Measurements from ENCODE around the gene CACNB1.
"Not testable (repeated sequence)": the region's sequence is repeated elsewhere in the genome, so short reads cannot be mapped to it uniquely, and the experiment has no call there.

CACNB1 gene

DNA sequence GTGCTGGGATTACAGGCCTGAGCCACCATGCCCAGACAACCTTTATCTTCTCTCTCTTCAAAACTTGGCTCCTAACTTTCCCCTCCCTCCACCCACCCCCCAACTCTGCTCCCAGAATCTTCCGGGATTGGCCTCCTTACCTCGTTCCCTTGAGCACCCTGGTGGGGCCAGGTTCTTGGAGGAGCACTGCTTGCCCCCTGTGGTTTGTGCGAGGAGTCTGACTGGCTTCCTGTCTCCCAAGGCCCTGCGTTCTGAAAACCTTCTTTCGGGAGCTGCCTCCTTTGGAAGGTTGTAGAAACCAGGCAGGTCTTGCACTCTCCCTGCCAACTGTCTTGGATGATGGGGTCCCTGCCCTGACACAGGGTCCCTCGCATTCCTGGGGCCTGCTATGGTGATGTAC, 65.9 kb downstream of the CACNB1 start:
- no peaks in the 10 kb centered on the region for H3K4me1 ChIP-seq (ENCODE audit: control insufficient read depth in 1 of 2, insufficient read depth in 1 of 2, low read depth in 1 of 2, low read length in 1 of 2)
- TF ChIP-seq, protein P1, sequence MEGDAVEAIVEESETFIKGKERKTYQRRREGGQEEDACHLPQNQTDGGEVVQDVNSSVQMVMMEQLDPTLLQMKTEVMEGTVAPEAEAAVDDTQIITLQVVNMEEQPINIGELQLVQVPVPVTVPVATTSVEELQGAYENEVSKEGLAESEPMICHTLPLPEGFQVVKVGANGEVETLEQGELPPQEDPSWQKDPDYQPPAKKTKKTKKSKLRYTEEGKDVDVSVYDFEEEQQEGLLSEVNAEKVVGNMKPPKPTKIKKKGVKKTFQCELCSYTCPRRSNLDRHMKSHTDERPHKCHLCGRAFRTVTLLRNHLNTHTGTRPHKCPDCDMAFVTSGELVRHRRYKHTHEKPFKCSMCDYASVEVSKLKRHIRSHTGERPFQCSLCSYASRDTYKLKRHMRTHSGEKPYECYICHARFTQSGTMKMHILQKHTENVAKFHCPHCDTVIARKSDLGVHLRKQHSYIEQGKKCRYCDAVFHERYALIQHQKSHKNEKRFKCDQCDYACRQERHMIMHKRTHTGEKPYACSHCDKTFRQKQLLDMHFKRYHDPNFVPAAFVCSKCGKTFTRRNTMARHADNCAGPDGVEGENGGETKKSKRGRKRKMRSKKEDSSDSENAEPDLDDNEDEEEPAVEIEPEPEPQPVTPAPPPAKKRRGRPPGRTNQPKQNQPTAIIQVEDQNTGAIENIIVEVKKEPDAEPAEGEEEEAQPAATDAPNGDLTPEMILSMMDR (IDR thresholded peaks at IDR 0.05): no peak
- no peaks in the 10 kb centered on the region for H3K9me3 ChIP-seq
- no peak overlapping the region for H3K27ac ChIP-seq
- H3K4me3 ChIP-seq (ENCODE audit: low read depth in 1 of 2, low read length in 1 of 2): no peak overlapping the region
- H3K36me3 ChIP-seq: no peaks in the 10 kb centered on the region
- no peaks in the 10 kb centered on the region for H3K27me3 ChIP-seq

DNA sequence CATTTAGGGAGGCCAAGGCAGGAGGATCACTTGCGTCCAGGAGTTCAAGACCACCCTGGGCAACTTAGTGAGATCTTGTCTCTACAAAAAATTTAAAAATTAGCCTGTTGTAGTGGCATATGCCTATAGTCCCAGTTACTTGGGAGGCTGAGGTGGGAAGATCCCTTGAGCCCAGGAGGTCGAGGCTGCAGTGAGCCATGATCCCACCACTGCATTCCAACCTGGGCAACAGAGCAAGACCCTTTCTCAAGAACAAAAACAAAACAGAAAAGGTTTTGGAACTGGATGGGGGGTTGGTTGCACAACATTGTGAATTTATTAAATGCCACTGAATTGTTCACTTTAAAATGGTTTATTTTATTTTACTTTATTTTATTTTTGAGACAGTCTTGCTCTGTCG, 67.3 kb downstream of the CACNB1 start:
- TF ChIP-seq, protein P1 (IDR thresholded peaks at IDR 0.05): no peak
- H3K4me3 ChIP-seq (ENCODE audit: low read depth in 1 of 2, low read length in 1 of 2): no peak overlapping the region
- H3K4me1 ChIP-seq (ENCODE audit: control insufficient read depth in 1 of 2, insufficient read depth in 1 of 2, low read depth in 1 of 2, low read length in 1 of 2): no peaks in the 10 kb centered on the region
- no peaks in the 10 kb centered on the region for H3K9me3 ChIP-seq
- H3K36me3 ChIP-seq: no peaks in the 10 kb centered on the region
- no peak overlapping the region for H3K27ac ChIP-seq
- H3K27me3 ChIP-seq: no peaks in the 10 kb centered on the region

DNA sequence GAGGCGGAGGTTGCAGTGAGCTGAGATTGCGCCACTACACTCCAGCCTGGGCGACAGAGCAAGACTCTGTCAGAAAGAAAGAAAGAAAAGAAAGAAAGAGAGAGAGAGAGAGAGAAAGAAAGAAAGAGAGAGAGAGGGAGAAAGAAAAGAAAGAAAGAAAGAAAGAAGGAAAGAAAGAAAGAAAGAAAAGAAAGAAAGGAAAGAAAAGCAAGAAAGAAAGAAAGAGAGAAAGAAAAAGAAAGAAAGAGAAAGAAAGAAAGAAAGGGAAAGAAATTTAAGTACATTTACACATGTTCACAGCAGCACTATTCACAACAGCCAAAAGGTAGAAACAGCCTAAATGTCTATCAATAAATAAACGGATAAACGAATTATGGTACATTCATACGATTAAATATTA, 67.9 kb downstream of the CACNB1 start:
- not testable (repeated sequence) for H3K36me3 ChIP-seq; H3K4me1 ChIP-seq (ENCODE audit: control insufficient read depth in 1 of 2, insufficient read depth in 1 of 2, low read depth in 1 of 2, low read length in 1 of 2); H3K27ac ChIP-seq; H3K9me3 ChIP-seq; H3K27me3 ChIP-seq; H3K4me3 ChIP-seq (ENCODE audit: low read depth in 1 of 2, low read length in 1 of 2)

DNA sequence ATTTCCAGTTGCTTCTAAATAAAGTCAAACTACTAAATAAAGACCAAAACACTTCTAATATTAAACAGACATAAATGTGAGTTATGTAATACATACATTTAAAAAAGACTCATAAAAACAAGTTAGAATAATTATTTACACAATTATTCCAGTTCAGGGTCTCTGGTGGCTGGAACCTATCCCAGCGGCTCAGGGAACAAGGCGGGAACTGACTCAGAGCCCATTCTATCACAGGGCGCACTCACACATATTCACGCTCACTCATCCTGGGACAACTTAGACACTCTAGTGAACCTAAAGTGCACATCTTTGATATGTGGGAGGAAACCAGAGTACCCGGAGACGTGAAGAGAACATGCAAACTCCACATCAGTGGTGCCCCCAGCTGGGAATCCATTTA, 71.0 kb downstream of the CACNB1 start:
- no peaks in the 10 kb centered on the region for H3K27me3 ChIP-seq

DNA sequence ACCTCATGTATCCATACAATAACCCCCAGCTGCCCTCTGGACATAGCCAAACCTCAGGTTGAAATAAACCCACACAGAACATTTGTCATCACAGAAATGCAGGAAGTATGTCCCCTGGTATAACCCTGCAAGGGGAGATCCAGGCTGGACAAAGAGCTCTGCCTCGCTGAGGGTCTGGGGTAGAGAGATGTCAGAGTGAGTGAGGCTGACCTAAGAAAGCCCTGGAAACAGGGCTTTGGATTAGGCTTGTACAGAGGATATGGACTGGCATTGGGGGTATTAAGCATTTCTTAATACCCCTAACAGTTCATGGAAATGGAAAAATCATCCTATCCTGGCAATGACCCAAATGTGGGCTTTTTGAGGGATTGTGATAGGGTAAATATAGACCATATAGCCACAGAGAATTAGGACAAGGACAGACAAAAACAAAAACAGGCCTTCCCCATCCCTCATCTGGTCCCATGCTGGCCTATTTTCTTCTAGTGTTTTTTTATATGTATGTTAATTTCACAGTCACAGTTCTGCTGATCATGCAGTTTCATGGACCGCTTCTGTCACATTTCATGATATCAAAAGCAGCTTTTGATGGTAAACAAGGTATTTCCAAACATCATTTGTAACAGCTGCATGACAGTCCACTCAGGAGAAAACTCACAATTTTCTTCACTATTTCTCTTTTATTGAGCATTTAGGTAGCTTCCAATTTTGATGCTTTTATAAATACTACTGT, 72.2 kb downstream of the CACNB1 start:
- Histone ChIP-seq H3K4me1 (ENCODE audit: control insufficient read depth in 1 of 2, insufficient read depth in 1 of 2, low read depth in 1 of 2, low read length in 1 of 2) (no peaks in the 10 kb centered on the region), H3K9me3 (no peaks in the 10 kb centered on the region), H3K27me3 (no peaks in the 10 kb centered on the region), H3K36me3 (no peaks in the 10 kb centered on the region), H3K4me3 (ENCODE audit: low read depth in 1 of 2, low read length in 1 of 2) (no peak overlapping the region), H3K27ac (no peak overlapping the region)
- TF ChIP-seq, protein P1 (IDR thresholded peaks at IDR 0.05): no peak

More for the DNA sequence above, 71.0 kb downstream of the CACNB1 start:
- no peak overlapping the region for H3K4me3 ChIP-seq (ENCODE audit: low read depth in 1 of 2, low read length in 1 of 2)
- TF ChIP-seq, protein P1 (IDR thresholded peaks at IDR 0.05): no peak
- H3K9me3 ChIP-seq: no peaks in the 10 kb centered on the region
- H3K36me3 ChIP-seq: no peaks in the 10 kb centered on the region
- no peak overlapping the region for H3K27ac ChIP-seq
- H3K4me1 ChIP-seq (ENCODE audit: control insufficient read depth in 1 of 2, insufficient read depth in 1 of 2, low read depth in 1 of 2, low read length in 1 of 2): no peaks in the 10 kb centered on the region

DNA sequence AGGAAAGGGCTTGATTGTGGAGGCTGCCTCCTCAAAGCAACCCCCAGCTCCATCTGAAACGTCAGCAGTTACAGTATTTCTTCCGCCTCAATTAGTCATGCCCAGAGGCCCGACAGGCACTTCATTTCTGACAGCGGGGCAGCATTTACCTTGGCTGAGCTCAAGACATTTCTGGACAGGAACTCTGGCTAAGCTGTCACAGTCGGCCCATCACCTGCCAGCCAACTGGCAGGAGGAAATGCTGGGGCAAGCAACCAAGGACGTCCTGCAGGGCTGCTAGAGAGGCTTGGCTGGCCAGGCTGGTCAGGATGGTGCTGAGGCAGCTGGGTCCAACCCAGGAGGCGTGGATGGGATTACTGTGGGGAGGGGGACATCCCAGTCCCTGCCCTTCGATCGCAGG, 73.8 kb downstream of the CACNB1 start:
- H3K4me1 ChIP-seq (ENCODE audit: control insufficient read depth in 1 of 2, insufficient read depth in 1 of 2, low read depth in 1 of 2, low read length in 1 of 2): no peaks in the 10 kb centered on the region
- H3K36me3 ChIP-seq: no peaks in the 10 kb centered on the region
- H3K9me3 ChIP-seq: no peaks in the 10 kb centered on the region
- H3K27me3 ChIP-seq: no peaks in the 10 kb centered on the region
- TF ChIP-seq, protein P1 (IDR thresholded peaks at IDR 0.05): no peak
- H3K27ac ChIP-seq: no peak overlapping the region
- no peak overlapping the region for H3K4me3 ChIP-seq (ENCODE audit: low read depth in 1 of 2, low read length in 1 of 2)
